ENCODE measurements around the gene AIF1L. TPM values are rescaled to one million over a fixed set of nuclear protein-coding genes. Genes with fewer than 3 reads are reported as not detected.

Gene AIF1L
- total and polyA plus RNA-seq, 2 of the 13 experiments (the other 11 are each of a cell fraction or from before 2014, with no cell fraction given), result 12.4 to 36.5 TPM

GRCh38 chr9:131165523-131165922 is 69.2 kb downstream of the AIF1L start:
- Histone ChIP-seq H2AFZ (ENCODE audit: low read length) (no peak overlapping the region), H3K4me3 (replicated peaks in 1 of 3; ENCODE audit: insufficient read depth in 1 of 3, low read depth in 2 of 3, low read length in 3 of 3) (no peak overlapping the region), H3K4me1 (ENCODE audit: insufficient read depth, low read length) (no peaks in the 10 kb centered on the region), H3K27ac (ENCODE audit: extremely low read length, insufficient read depth, low read length) (no peak overlapping the region), H3K4me2 (ENCODE audit: low read depth, low read length) (no peak overlapping the region), H3K27me3 (ENCODE audit: control insufficient read depth in 1 of 2, insufficient read depth in 2 of 2, low read length in 2 of 2) (no peaks in the 10 kb centered on the region), H3K9me3 (ENCODE audit: low read length) (no peaks in the 10 kb centered on the region), H3K79me2 (ENCODE audit: insufficient read depth, low read length) (no peaks in the 10 kb centered on the region), H3K36me3 (replicated peaks in 1 of 2; ENCODE audit: control insufficient read depth in 1 of 2, insufficient read depth in 2 of 2, low read length in 2 of 2) (peaks cover 17 to 79% of the 10 kb centered on the region in 2 experiments; a peak in 4 of 5 replicates), H4K20me1 (ENCODE audit: insufficient read depth, low read length) (peaks cover 4% of the 10 kb centered on the region; the same call in 1 of the 2 replicates), H3K9ac (ENCODE audit: insufficient read depth, low read depth, low read length) (no peak overlapping the region)
- no TSS peak for BruUV-seq (replicated peaks)
- POLR2A ChIA-PET, result no interaction called here
- no peak for FAIRE-seq
- no peak for DNase-seq (ENCODE audit: low spot score)
- ATAC-seq, result no peak
- intact Hi-C loops (cut with micrococcal nuclease; ENCODE audit: unreplicated experiment) (no loop called here), in situ Hi-C loops (cut with HindIII; ENCODE audit: extremely low pct_ligation_motif_present, low pct_unique_long_range_greater_than_20kb) (no loop called here)
- TF ChIP-seq MYPOP (CRISPR knock-in tag; IDR thresholded peaks at IDR 0.05), result no peak
- no peak for TF ChIP-seq ZNF317 (CRISPR knock-in tag; IDR thresholded peaks at IDR 0.05)
- TF ChIP-seq NFATC3 (CRISPR knock-in tag; IDR thresholded peaks at IDR 0.05), result no peak
- TF ChIP-seq KDM5B (CRISPR knock-in tag; IDR thresholded peaks at IDR 0.05; ENCODE audit: borderline replicate concordance), result no peak
- TF ChIP-seq ZBTB2 (CRISPR knock-in tag; IDR thresholded peaks at IDR 0.05; ENCODE audit: low read depth), result no peak
- no peak for TF ChIP-seq CBX2 (IDR thresholded peaks at IDR 0.05; ENCODE audit: low read depth, low read length)
- no peak for TF ChIP-seq CBX2 (CRISPR knock-in tag; IDR thresholded peaks at IDR 0.05; ENCODE audit: low read depth)
- no peak for TF ChIP-seq SATB2 (CRISPR knock-in tag; IDR thresholded peaks at IDR 0.05)
- TF ChIP-seq ATF6 (CRISPR knock-in tag; conservative IDR thresholded peaks at IDR 0.05), result no peak
- TF ChIP-seq CAMTA2 (CRISPR knock-in tag; IDR thresholded peaks at IDR 0.05; ENCODE audit: borderline replicate concordance), result no peak
- no peak for TF ChIP-seq ZSCAN12 (CRISPR knock-in tag; IDR thresholded peaks at IDR 0.05)
- TF ChIP-seq ZNF558 (CRISPR knock-in tag; IDR thresholded peaks at IDR 0.05; ENCODE audit: borderline replicate concordance), result no peak
- TF ChIP-seq GZF1 (CRISPR knock-in tag; IDR thresholded peaks at IDR 0.05), result no peak
- no peak for TF ChIP-seq ZNF281 (CRISPR knock-in tag; IDR thresholded peaks at IDR 0.05; ENCODE audit: borderline replicate concordance)
- TF ChIP-seq ZNF75D (CRISPR knock-in tag; IDR thresholded peaks at IDR 0.05; ENCODE audit: borderline replicate concordance), result no peak
- no peak for TF ChIP-seq EEA1 (CRISPR knock-in tag; IDR thresholded peaks at IDR 0.05; ENCODE audit: borderline replicate concordance)
- TF ChIP-seq STAG1 (CRISPR knock-in tag; IDR thresholded peaks at IDR 0.05), result no peak
- no peak for TF ChIP-seq ZNF34 (CRISPR knock-in tag; IDR thresholded peaks at IDR 0.05; ENCODE audit: borderline replicate concordance)
- no peak for TF ChIP-seq ETV6 (CRISPR knock-in tag; conservative IDR thresholded peaks at IDR 0.05)
- no peak for TF ChIP-seq DMAP1 (CRISPR knock-in tag; IDR thresholded peaks at IDR 0.05)
- CTCF ChIA-PET (ENCODE audit: low intra/inter-chr PET ratio, low total read pairs), result no interaction called here
